ENCODE measurements around the gene ITIH4.

The ITIH4 gene

DNA sequence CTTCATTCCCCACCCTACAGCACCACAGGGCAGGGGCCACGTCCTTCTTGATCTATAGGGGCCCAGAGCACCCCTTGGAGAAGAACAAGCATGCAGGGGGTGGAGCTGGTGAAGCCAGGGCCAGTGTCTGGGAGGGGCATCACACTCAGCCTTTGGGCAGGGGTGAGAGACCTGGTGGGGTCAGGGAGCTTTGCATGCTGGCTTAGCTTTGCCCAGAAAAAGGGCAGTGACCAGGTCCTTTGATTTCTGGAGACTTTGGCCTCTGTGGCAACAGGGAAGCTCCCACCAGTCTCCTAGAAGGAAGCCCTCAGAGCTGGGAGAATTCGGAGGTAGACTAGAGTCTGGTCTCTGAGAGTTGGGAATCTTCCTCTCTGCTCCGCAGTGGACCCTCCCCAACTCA lies 990 bp downstream of the ITIH4 start:
- H3K4me3 ChIP-seq (ENCODE audit: low read length): no peak overlapping the region
- no peak for TF ChIP-seq EZH2phosphoT487 (IDR thresholded peaks at IDR 0.05; ENCODE audit: low read depth)
- TF ChIP-seq, protein P1, sequence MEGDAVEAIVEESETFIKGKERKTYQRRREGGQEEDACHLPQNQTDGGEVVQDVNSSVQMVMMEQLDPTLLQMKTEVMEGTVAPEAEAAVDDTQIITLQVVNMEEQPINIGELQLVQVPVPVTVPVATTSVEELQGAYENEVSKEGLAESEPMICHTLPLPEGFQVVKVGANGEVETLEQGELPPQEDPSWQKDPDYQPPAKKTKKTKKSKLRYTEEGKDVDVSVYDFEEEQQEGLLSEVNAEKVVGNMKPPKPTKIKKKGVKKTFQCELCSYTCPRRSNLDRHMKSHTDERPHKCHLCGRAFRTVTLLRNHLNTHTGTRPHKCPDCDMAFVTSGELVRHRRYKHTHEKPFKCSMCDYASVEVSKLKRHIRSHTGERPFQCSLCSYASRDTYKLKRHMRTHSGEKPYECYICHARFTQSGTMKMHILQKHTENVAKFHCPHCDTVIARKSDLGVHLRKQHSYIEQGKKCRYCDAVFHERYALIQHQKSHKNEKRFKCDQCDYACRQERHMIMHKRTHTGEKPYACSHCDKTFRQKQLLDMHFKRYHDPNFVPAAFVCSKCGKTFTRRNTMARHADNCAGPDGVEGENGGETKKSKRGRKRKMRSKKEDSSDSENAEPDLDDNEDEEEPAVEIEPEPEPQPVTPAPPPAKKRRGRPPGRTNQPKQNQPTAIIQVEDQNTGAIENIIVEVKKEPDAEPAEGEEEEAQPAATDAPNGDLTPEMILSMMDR (IDR thresholded peaks at IDR 0.05; ENCODE audit: low read depth, low read length): no peak
- no peak overlapping the region for H3K9ac ChIP-seq (ENCODE audit: low read length)
- no peaks in the 10 kb centered on the region for H3K9me3 ChIP-seq (ENCODE audit: insufficient read depth, low read length)
- H4K20me1 ChIP-seq (ENCODE audit: insufficient read depth, low read length): no peaks in the 10 kb centered on the region
- H3K79me2 ChIP-seq (ENCODE audit: low read length): no peaks in the 10 kb centered on the region
- no peak overlapping the region for H3K27ac ChIP-seq (ENCODE audit: low read length)
- H3K4me2 ChIP-seq (ENCODE audit: low read length): no peak overlapping the region
- H3K4me1 ChIP-seq (ENCODE audit: low read length): no peaks in the 10 kb centered on the region
- H3K36me3 ChIP-seq (replicated peaks; ENCODE audit: low read depth, low read length): no peaks in the 10 kb centered on the region
- H2AFZ ChIP-seq (ENCODE audit: low read depth, low read length): no peak overlapping the region
- no peaks in the 10 kb centered on the region for H3K27me3 ChIP-seq (ENCODE audit: low read depth, low read length)

DNA sequence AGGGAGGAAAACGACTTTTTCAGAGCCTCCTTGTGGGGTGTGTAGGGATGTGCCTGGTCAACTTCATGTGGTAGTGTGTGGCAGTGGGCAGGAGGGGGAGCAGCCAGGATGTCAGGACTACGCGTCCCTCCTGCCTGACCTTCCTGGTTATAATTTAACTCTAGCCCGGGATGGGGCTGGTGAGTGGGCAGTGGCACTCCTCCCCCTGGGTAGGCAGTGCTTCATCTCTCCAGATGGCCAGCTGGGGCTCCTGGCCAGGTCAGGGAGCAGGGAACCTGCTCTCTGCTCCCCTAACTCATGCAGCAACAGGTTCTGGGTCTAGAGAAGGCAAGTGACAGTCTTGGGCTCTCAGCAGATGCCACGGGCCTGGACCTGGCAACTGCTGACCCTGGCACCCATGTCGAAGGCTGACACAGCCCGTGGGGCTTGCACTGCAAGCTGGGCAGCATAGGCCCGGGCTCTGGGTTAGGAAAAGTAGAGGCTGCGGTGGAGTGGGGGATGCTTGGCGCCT lies 2.6 kb downstream of the ITIH4 start:
- no peak overlapping the region for H3K4me2 ChIP-seq (ENCODE audit: low read length)
- H3K79me2 ChIP-seq (ENCODE audit: low read length): no peaks in the 10 kb centered on the region
- no peak overlapping the region for H2AFZ ChIP-seq (ENCODE audit: low read depth, low read length)
- H3K36me3 ChIP-seq (replicated peaks; ENCODE audit: low read depth, low read length): no peaks in the 10 kb centered on the region
- no peak overlapping the region for H3K27ac ChIP-seq (ENCODE audit: low read length)
- H3K4me1 ChIP-seq (ENCODE audit: low read length): no peaks in the 10 kb centered on the region
- H3K27me3 ChIP-seq (ENCODE audit: low read depth, low read length): no peaks in the 10 kb centered on the region
- H3K9ac ChIP-seq (ENCODE audit: low read length): no peak overlapping the region
- TF ChIP-seq, protein P1 (IDR thresholded peaks at IDR 0.05; ENCODE audit: low read depth, low read length): no peak
- TF ChIP-seq EZH2phosphoT487 (IDR thresholded peaks at IDR 0.05; ENCODE audit: low read depth): no peak
- no peaks in the 10 kb centered on the region for H3K9me3 ChIP-seq (ENCODE audit: insufficient read depth, low read length)
- H4K20me1 ChIP-seq (ENCODE audit: insufficient read depth, low read length): no peaks in the 10 kb centered on the region
- H3K4me3 ChIP-seq (ENCODE audit: low read length): no peak overlapping the region

DNA sequence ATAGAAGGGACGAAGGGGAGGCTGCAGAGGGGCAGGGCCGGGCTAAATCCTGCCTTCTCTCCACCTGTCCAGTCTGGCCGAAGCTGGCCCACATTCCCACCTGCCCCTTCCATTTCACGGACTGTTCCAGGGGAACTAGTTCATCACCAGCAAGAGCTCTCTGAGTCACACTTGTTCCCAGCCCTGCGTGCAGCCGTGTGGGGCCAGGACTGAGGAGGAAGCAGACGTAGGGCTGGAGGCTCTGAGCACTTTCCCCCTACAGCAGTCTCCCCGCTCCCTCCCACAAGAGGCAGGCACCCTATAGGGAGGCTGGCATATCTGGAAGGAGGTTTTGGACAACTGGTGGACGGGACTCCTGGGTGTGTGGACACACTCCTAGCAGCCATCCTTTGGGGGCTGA lies 3.0 kb downstream of the ITIH4 start:
- no peak overlapping the region for H3K27ac ChIP-seq (ENCODE audit: low read length)
- H3K9ac ChIP-seq (ENCODE audit: low read length): no peak overlapping the region
- H2AFZ ChIP-seq (ENCODE audit: low read depth, low read length): no peak overlapping the region
- H3K4me2 ChIP-seq (ENCODE audit: low read length): no peak overlapping the region
- TF ChIP-seq EZH2phosphoT487 (IDR thresholded peaks at IDR 0.05; ENCODE audit: low read depth): no peak
- TF ChIP-seq, protein P1 (IDR thresholded peaks at IDR 0.05; ENCODE audit: low read depth, low read length): no peak
- no peak overlapping the region for H3K4me3 ChIP-seq (ENCODE audit: low read length)
- H3K4me1 ChIP-seq (ENCODE audit: low read length): no peaks in the 10 kb centered on the region
- H3K79me2 ChIP-seq (ENCODE audit: low read length): no peaks in the 10 kb centered on the region
- H3K9me3 ChIP-seq (ENCODE audit: insufficient read depth, low read length): no peaks in the 10 kb centered on the region
- H3K27me3 ChIP-seq (ENCODE audit: low read depth, low read length): no peaks in the 10 kb centered on the region
- H3K36me3 ChIP-seq (replicated peaks; ENCODE audit: low read depth, low read length): no peaks in the 10 kb centered on the region
- H4K20me1 ChIP-seq (ENCODE audit: insufficient read depth, low read length): no peaks in the 10 kb centered on the region

DNA sequence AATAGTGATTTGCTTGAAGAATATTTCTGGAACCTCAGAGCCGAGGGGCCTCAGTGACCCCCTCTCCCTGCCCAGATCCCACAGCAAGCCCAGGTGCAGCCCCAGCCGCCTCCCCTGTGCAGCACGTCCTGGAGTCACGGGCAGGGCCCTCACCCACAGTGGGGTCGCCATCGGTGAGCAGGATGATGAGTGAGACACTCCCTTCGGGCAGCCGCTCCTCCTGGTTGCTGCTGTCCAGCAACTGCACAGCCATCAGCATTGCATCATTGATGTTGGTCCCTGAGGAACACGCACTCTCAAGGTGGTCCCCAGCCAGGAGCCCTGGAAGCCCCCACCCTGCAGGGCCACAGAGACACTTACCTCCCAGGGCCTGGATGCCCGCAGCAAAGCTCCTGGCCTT lies 6.4 kb downstream of the ITIH4 start:
- TF ChIP-seq EZH2phosphoT487 (IDR thresholded peaks at IDR 0.05; ENCODE audit: low read depth): no peak
- TF ChIP-seq, protein P1 (IDR thresholded peaks at IDR 0.05; ENCODE audit: low read depth, low read length): no peak
- Histone ChIP-seq H3K79me2 (ENCODE audit: low read length) (no peaks in the 10 kb centered on the region), H3K9ac (ENCODE audit: low read length) (no peak overlapping the region), H4K20me1 (ENCODE audit: insufficient read depth, low read length) (no peaks in the 10 kb centered on the region), H3K4me3 (ENCODE audit: low read length) (no peak overlapping the region), H3K9me3 (ENCODE audit: insufficient read depth, low read length) (no peaks in the 10 kb centered on the region), H3K4me1 (ENCODE audit: low read length) (no peaks in the 10 kb centered on the region), H3K4me2 (ENCODE audit: low read length) (no peak overlapping the region), H3K27me3 (ENCODE audit: low read depth, low read length) (no peaks in the 10 kb centered on the region), H3K27ac (ENCODE audit: low read length) (no peak overlapping the region), H2AFZ (ENCODE audit: low read depth, low read length) (no peak overlapping the region), H3K36me3 (replicated peaks; ENCODE audit: low read depth, low read length) (no peaks in the 10 kb centered on the region)

All from OCI-LY3 (cell line).